HCT116 (cell line): ENCODE results near the gene LCN10. TPM values are rescaled to one million over a fixed set of nuclear protein-coding genes. Genes with fewer than 3 reads are reported as not detected.

Experiments
- ATAC-seq: fragments of 200-7000 bp; cut with Tn5 transposase; 2 replicates; pipeline ENCODE4 v1.9.1; 2020; ENCODE audit warnings: mild to moderate bottlenecking, moderate library complexity
- BruUV-seq: library from RNA; stranded (reverse); fragments of 400-500 nt; replicated peaks from 2 replicates; lab custom pipeline; 2021; lab: Mats Ljungman, UMichigan
- CTCF ChIA-PET: fragments of 300-600 bp; sonication (Branson Sonifier 250); formaldehyde crosslinking; loops from one replicate; lab custom pipeline; 2021; ENCODE audit warnings: antibody characterized with exemption; lab: Charles Lee
- POLR2A ChIA-PET: fragments of 300-600, 350-600 bp; sonication (Branson Sonifier 250); formaldehyde crosslinking; loops from one replicate; lab custom pipeline; 2021; ENCODE audit warnings: antibody characterized with exemption; lab: Charles Lee
- RAD21 ChIA-PET, 2 experiments: fragments of 300-600 bp; sonication (Branson Sonifier 250); formaldehyde crosslinking; loops; one replicate each; lab custom pipeline; 2023; ENCODE audit warnings: low total read pairs in 2 of 2; ENCODE audit not compliant: uncharacterized antibody in 2 of 2, unreplicated experiment in 2 of 2, low non-redundant PET in 1 of 2; lab: Charles Lee
- DNase-seq: peaks from one replicate; pipeline ENCODE4 v3.0.0-alpha.2; 2010; ENCODE audit warnings: low read depth, low spot score
- H2AFZ ChIP-seq: fragments of 200-600 bp; shearing (Covaris generic), sonication (generic); 2 replicates; pipeline ENCODE4 v1.6.1; 2017; ENCODE audit warnings: low read depth, mixed run types, mixed read lengths, antibody characterized with exemption, low read length; ENCODE audit not compliant: poor library complexity, severe bottlenecking
- H3K27ac ChIP-seq: 2 replicates; pipeline ENCODE4 v1.5.1; 2012; ENCODE audit warnings: low read depth, low read length
- H3K27me3 ChIP-seq: fragments of 200-600 bp; sonication (generic); 2 replicates; pipeline ENCODE4 v1.6.1; 2016; ENCODE audit warnings: mixed run types, low read length, mixed read lengths; ENCODE audit not compliant: insufficient read depth
- H3K36me3 ChIP-seq, 2 experiments: fragments of 200-500 bp in 1 of 2; fragments of 200-600 bp in 1 of 2; sonication (Bioruptor generic) in 1 of 2; sonication (generic) in 1 of 2; 2 replicates each; pipeline versions ENCODE4 v1.5.1 to v1.6.1; 2014 to 2016; ENCODE audit warnings: low read length in 2 of 2, inconsistent platforms in 1 of 2, mixed read lengths in 1 of 2, mixed run types in 1 of 2; ENCODE audit not compliant: insufficient read depth in 2 of 2, control insufficient read depth in 1 of 2
- H3K4me1 ChIP-seq, 2 experiments: fragments of 200-600 bp in 1 of 2; sonication (generic) in 1 of 2; 2 replicates each; pipeline versions ENCODE4 v1.5.1 to v1.6.1; 2012 to 2017; ENCODE audit warnings: low read length in 2 of 2, inconsistent platforms in 1 of 2, mild to moderate bottlenecking in 1 of 2, mixed read lengths in 1 of 2, mixed run types in 1 of 2, moderate library complexity in 1 of 2; ENCODE audit not compliant: insufficient read depth in 2 of 2, control insufficient read depth in 1 of 2
- H3K4me2 ChIP-seq: fragments of 200-600 bp; sonication (generic); 2 replicates; pipeline ENCODE4 v1.6.1; 2017; ENCODE audit warnings: mixed run types, low read length, mixed read lengths
- H3K4me3 ChIP-seq, 2 experiments: fragments of 200-600 bp in 1 of 2; sonication (generic) in 1 of 2; replicated peaks in 1 of 2; 2 replicates each; pipeline ENCODE4 v1.5.1; 2011 to 2016; ENCODE audit warnings: low read length in 2 of 2, control low read depth in 1 of 2, low read depth in 1 of 2, mild to moderate bottlenecking in 1 of 2, mixed read lengths in 1 of 2, mixed run types in 1 of 2
- H3K79me2 ChIP-seq: fragments of 200-600 bp; sonication (generic); 2 replicates; pipeline ENCODE4 v1.6.1; 2017; ENCODE audit warnings: mild to moderate bottlenecking, mixed run types, low read length, moderate library complexity, mixed read lengths; ENCODE audit not compliant: insufficient read depth
- H3K9ac ChIP-seq: fragments of 200-600 bp; sonication (generic); 2 replicates; pipeline ENCODE4 v1.6.1; 2016; ENCODE audit warnings: low read length, mixed read lengths
- H3K9me2 ChIP-seq: fragments of 200-600 bp; sonication (generic), shearing (Covaris generic); 2 replicates; pipeline ENCODE4 v1.6.1; 2017; ENCODE audit warnings: mixed run types, mild to moderate bottlenecking, moderate library complexity; ENCODE audit not compliant: insufficient read depth
- H3K9me3 ChIP-seq, 2 experiments: fragments of 200-500 bp in 1 of 2; fragments of 200-600 bp in 1 of 2; sonication (Bioruptor generic) in 1 of 2; sonication (generic) in 1 of 2; 2 replicates each; pipeline ENCODE4 v1.6.1; 2014 to 2017; ENCODE audit warnings: low read length in 2 of 2, mixed read lengths in 2 of 2, inconsistent platforms in 1 of 2, low read depth in 1 of 2, mild to moderate bottlenecking in 1 of 2, mixed run types in 1 of 2, moderate library complexity in 1 of 2; ENCODE audit not compliant: control insufficient read depth in 1 of 2, insufficient read depth in 1 of 2
- H4K20me1 ChIP-seq: fragments of 200-600 bp; sonication (generic), shearing (Covaris generic); 2 replicates; pipeline ENCODE4 v1.6.1; 2017; ENCODE audit warnings: mixed run types, mild to moderate bottlenecking, moderate library complexity; ENCODE audit not compliant: insufficient read depth
- CBX3 ChIP-seq: IDR thresholded peaks from 2 replicates; pipeline ENCODE4 v1.6.1; 2012; ENCODE audit warnings: low read depth
- EGR1 ChIP-seq: IDR thresholded peaks from 2 replicates; pipeline ENCODE4 v1.6.1; 2012; ENCODE audit warnings: low read depth
- POLR2A ChIP-seq: IDR thresholded peaks from 2 replicates; pipeline ENCODE4 v1.7.0; 2011; ENCODE audit warnings: borderline replicate concordance; ENCODE audit not compliant: insufficient read depth, insufficient read length; ENCODE audit errors: extremely low read depth
- RAD21 ChIP-seq: IDR thresholded peaks from 2 replicates; pipeline ENCODE4 v1.6.1; 2012; ENCODE audit warnings: low read depth, mild to moderate bottlenecking
- SIN3A ChIP-seq: IDR thresholded peaks from 2 replicates; pipeline ENCODE4 v1.6.1; 2012; ENCODE audit warnings: low read depth
- TCF7L2 ChIP-seq: IDR thresholded peaks from 2 replicates; pipeline ENCODE4 v1.7.0; 2011; ENCODE audit warnings: borderline replicate concordance, inconsistent platforms; ENCODE audit not compliant: insufficient read depth, insufficient read length; ENCODE audit errors: extremely low read depth
- YY1 ChIP-seq: IDR thresholded peaks from 2 replicates; pipeline ENCODE4 v1.6.1; 2011; ENCODE audit warnings: low read length, low read depth, moderate library complexity, mild to moderate bottlenecking; ENCODE audit not compliant: insufficient replicate concordance; ENCODE audit errors: extremely low read depth
- ZFX ChIP-seq: fragments of 450-650 bp; IDR thresholded peaks from 2 replicates; pipeline ENCODE4 v1.6.1; 2017
- intact Hi-C: fragments of 100-400 bp; cut with micrococcal nuclease; formaldehyde crosslinking; loops from 2 replicates; pipeline ENCODE4 v1.10.0; 2022
- total RNA-seq: library from RNA; stranded (reverse); gene quantifications from one replicate; pipeline ENCODE4 v1.2.1, GENCODE V29; 2021; ENCODE audit not compliant: unreplicated experiment
- TF ChIP-seq, protein P1 (sequence below), 3 experiments: fragments of 200-600 bp in 1 of 3; sonication (generic) in 1 of 3; IDR thresholded peaks in 2 of 3; conservative IDR thresholded peaks in 1 of 3; 2 replicates each; pipeline ENCODE4 v1.5.1; 2012 to 2017; ENCODE audit warnings: low read depth in 2 of 3, low read length in 2 of 3, antibody characterized with exemption in 1 of 3, borderline replicate concordance in 1 of 3, control low read depth in 1 of 3, mild to moderate bottlenecking in 1 of 3, mixed read lengths in 1 of 3, mixed run types in 1 of 3, moderate library complexity in 1 of 3; ENCODE audit not compliant: insufficient read depth in 1 of 3

Gene LCN10
- total RNA-seq, 1 experiment from 2014 or later: not detected

DNA sequence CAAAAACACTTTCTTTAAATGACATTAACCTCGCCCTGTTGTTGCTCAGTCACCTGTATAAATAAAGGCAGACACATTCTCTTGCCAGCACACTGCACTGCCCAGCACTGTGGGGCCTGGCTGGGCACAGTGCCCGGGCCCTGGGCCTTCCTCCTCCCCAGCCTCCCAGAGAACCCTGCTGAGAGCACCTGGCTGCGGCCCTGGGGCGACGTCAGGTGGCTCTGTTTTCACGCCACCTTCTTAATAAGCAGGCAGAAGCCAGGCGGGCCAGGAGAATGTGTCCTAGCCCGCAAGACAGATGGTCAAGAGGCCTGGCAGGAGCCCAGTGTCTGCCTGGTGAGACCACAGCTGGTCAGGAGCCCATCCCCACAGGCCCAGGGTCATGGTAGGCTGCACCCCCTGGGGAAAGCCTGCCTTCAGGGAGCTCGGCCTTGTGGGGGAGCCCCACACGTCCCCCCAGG, 47.3 kb downstream of the LCN10 start:
- ChIA-PET CTCF (interaction anchor here (1.1 to 1.2 kb wide), 2 partner anchors 60 to 211 kb away, joined by 3 read pairs; no protein-coding TSS in a partner anchor), RAD21 (no interaction called here), POLR2A (no interaction called here)
- Histone ChIP-seq H3K36me3 (no peaks in the 10 kb centered on the region), H3K4me3 (peak overlapping the region in 1 of 2 experiments; percentile 11; a peak in 1 of 4 replicates), H3K27ac (peak overlapping the region; percentile 35; the same call in 1 of the 2 replicates), H3K27me3 (no peaks in the 10 kb centered on the region), H3K4me1 (peaks cover 47 to 76% of the 10 kb centered on the region in 2 experiments), H2AFZ (no peak overlapping the region), H3K9me2 (no peaks in the 10 kb centered on the region), H3K4me2 (peak overlapping the region; percentile 98), H3K79me2 (no peaks in the 10 kb centered on the region), H3K9me3 (no peaks in the 10 kb centered on the region), H3K9ac (peak overlapping the region; percentile 37), H4K20me1 (no peaks in the 10 kb centered on the region)
- DNase-seq (peak; percentile 24), ATAC-seq (peak; percentile 7; the same call in 1 of the 2 replicates)
- BruUV-seq: no TSS peak
- intact Hi-C loops: loop anchor here (1.0 to 2.0 kb wide), 3 partner anchors 34 to 211 kb away; no protein-coding TSS in a partner anchor
- TF ChIP-seq ZFX: 0 out of 2 replicates have a peak, but pooled peaks have one; percentile 52
- TF ChIP-seq POLR2A: no peak
- no peak for TF ChIP-seq RAD21
- no peak for TF ChIP-seq CBX3

DNA sequence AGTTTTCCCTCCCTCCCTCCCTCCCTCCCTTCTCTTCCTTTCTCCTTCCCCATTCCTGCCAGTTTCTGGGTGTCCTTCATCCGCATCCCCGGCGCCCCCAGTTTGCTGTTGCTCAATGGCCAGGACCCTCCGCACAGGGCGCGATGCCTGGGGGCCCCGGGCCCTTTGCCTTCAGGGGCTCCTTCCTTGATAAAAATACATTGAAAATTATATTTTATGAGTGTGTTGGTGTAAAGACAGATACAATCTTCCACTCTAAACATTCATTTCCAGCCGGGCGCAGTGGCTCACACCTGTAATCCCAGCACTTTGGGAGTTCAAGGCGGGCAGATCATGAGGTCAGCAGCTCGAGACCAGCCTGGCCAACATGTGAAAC, 47.9 kb downstream of the LCN10 start:
- no peaks in the 10 kb centered on the region for H4K20me1 ChIP-seq
- ChIA-PET POLR2A (no interaction called here), RAD21 (no interaction called here), CTCF (interaction anchor here (1.1 to 1.2 kb wide), 2 partner anchors 60 to 210 kb away, joined by 3 read pairs; no protein-coding TSS in a partner anchor)
- H3K4me1 ChIP-seq: peaks cover 50 to 77% of the 10 kb centered on the region in 2 experiments
- no TSS peak for BruUV-seq
- H3K36me3 ChIP-seq: no peaks in the 10 kb centered on the region
- H3K9me3 ChIP-seq: no peaks in the 10 kb centered on the region
- DNase-seq (no peak), ATAC-seq (no peak)
- H3K79me2 ChIP-seq: no peaks in the 10 kb centered on the region
- H3K27ac ChIP-seq: peak overlapping the region; percentile 35; the same call in 1 of the 2 replicates
- peak overlapping the region; percentile 74 for H3K9ac ChIP-seq
- no peaks in the 10 kb centered on the region for H3K9me2 ChIP-seq
- no peak for TF ChIP-seq EGR1
- TF ChIP-seq SIN3A: no peak
- no peak for TF ChIP-seq TCF7L2
- TF ChIP-seq YY1: no peak
- no peak for TF ChIP-seq CBX3
- TF ChIP-seq, protein P1, sequence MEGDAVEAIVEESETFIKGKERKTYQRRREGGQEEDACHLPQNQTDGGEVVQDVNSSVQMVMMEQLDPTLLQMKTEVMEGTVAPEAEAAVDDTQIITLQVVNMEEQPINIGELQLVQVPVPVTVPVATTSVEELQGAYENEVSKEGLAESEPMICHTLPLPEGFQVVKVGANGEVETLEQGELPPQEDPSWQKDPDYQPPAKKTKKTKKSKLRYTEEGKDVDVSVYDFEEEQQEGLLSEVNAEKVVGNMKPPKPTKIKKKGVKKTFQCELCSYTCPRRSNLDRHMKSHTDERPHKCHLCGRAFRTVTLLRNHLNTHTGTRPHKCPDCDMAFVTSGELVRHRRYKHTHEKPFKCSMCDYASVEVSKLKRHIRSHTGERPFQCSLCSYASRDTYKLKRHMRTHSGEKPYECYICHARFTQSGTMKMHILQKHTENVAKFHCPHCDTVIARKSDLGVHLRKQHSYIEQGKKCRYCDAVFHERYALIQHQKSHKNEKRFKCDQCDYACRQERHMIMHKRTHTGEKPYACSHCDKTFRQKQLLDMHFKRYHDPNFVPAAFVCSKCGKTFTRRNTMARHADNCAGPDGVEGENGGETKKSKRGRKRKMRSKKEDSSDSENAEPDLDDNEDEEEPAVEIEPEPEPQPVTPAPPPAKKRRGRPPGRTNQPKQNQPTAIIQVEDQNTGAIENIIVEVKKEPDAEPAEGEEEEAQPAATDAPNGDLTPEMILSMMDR (IDR thresholded peaks at IDR 0.05 in 2 of 3, conservative IDR thresholded peaks at IDR 0.05 in 1 of 3; ENCODE audit: borderline replicate concordance in 1 of 3, insufficient read depth in 1 of 3, low read depth in 2 of 3, low read length in 2 of 3): no peak
- H3K4me2 ChIP-seq: peak overlapping the region; percentile 98
- no peaks in the 10 kb centered on the region for H3K27me3 ChIP-seq
- no peak overlapping the region for H2AFZ ChIP-seq
- H3K4me3 ChIP-seq: no peak overlapping the region
- intact Hi-C loops: loop anchor here (1.0 to 2.0 kb wide), 3 partner anchors 34 to 210 kb away; no protein-coding TSS in a partner anchor
